Osteoblast (primary cell): ENCODE measurements around the gene TTC28. TPM values are rescaled to one million over a fixed set of nuclear protein-coding genes. Genes with fewer than 3 reads are reported as not detected.
A peak's percentile ranks its signal among the peaks of the same experiment; 100 is the strongest.

Source experiments
- DNase-seq: peaks from one replicate; pipeline ENCODE4 v3.0.0; 2011; ENCODE audit warnings: low spot score, mixed read lengths; ENCODE audit not compliant: insufficient read length; ENCODE audit errors: missing footprints
- H2AFZ ChIP-seq: 2 replicates; pipeline ENCODE4 v1.6.0; 2011; ENCODE audit warnings: mild to moderate bottlenecking, low read length
- H3K27ac ChIP-seq: 2 replicates; pipeline ENCODE4 v1.5.1; 2011; ENCODE audit warnings: mild to moderate bottlenecking, low read depth, low read length, moderate library complexity
- H3K27me3 ChIP-seq: 2 replicates; pipeline ENCODE4 v1.6.0; 2012; ENCODE audit warnings: mild to moderate bottlenecking, control low read depth, inconsistent platforms, low read length, moderate library complexity; ENCODE audit not compliant: insufficient read depth
- H3K36me3 ChIP-seq: 2 replicates; pipeline ENCODE4 v1.5.1; 2011; ENCODE audit warnings: mild to moderate bottlenecking, low read length, control low read depth, moderate library complexity; ENCODE audit not compliant: insufficient read depth
- H3K4me1 ChIP-seq: 2 replicates; pipeline ENCODE4 v1.5.1; 2011; ENCODE audit warnings: mild to moderate bottlenecking, low read length, control low read depth, moderate library complexity; ENCODE audit not compliant: insufficient read depth
- H3K4me2 ChIP-seq: 2 replicates; pipeline ENCODE4 v1.6.0; 2011; ENCODE audit warnings: mild to moderate bottlenecking, low read length; ENCODE audit not compliant: insufficient read depth
- H3K4me3 ChIP-seq: fragments of 200-600 bp; sonication (generic); 3 replicates; pipeline ENCODE4 v1.5.1; 2012; ENCODE audit warnings: mild to moderate bottlenecking, low read length, inconsistent platforms; ENCODE audit not compliant: insufficient read depth
- H3K79me2 ChIP-seq: 2 replicates; pipeline ENCODE4 v1.6.0; 2012; ENCODE audit warnings: mild to moderate bottlenecking, low read length, control low read depth, inconsistent platforms; ENCODE audit not compliant: insufficient read depth
- H3K9me3 ChIP-seq: 2 replicates; pipeline ENCODE4 v1.5.1; 2011; ENCODE audit warnings: low read depth, low read length, control low read depth
- H4K20me1 ChIP-seq: 2 replicates; pipeline ENCODE4 v1.6.0; 2012; ENCODE audit warnings: mild to moderate bottlenecking, low read length, control low read depth; ENCODE audit not compliant: insufficient read depth
- total RNA-seq: library from RNA; depleted of rRNA; stranded (reverse); fragments of >200 nt; gene quantifications from 2 replicates; pipeline ENCODE4 v1.2.3, GENCODE V29; 2012
- TF ChIP-seq, protein P1 (sequence below): IDR thresholded peaks from 2 replicates; pipeline ENCODE4 v1.5.1; 2011; ENCODE audit warnings: mild to moderate bottlenecking, low read depth, low read length, moderate library complexity; ENCODE audit errors: extremely low read depth

TTC28 gene
- total RNA-seq, 1 donor = 48.1 TPM

DNA sequence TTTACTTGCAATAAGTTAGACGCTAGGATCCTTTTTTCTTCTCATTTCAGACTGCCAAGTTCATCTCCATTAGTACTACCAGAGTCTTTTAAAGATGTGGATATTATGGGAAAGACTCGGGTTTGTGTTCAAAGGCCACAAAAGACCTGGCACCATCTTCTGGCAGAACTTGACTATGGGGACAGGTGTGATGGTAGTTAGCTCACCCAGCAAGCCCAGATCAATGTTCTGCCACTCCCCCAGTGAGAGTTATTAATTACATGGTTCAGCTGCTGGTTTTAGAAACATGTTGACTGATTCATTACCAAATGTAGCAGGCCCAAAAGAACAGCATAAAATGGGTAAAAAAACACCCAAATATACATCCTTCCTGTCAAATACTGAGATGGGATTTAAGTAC is 427.1 kb downstream of the TTC28 start:
- Histone ChIP-seq H3K4me3 (no peak overlapping the region), H2AFZ (no peak overlapping the region), H3K27ac (no peak overlapping the region), H3K4me2 (no peak overlapping the region), H4K20me1 (no peaks in the 10 kb centered on the region), H3K36me3 (no peaks in the 10 kb centered on the region), H3K4me1 (peaks cover 12% of the 10 kb centered on the region), H3K79me2 (no peaks in the 10 kb centered on the region), H3K9me3 (no peaks in the 10 kb centered on the region), H3K27me3 (no peaks in the 10 kb centered on the region)
- no peak for DNase-seq
- TF ChIP-seq, protein P1, sequence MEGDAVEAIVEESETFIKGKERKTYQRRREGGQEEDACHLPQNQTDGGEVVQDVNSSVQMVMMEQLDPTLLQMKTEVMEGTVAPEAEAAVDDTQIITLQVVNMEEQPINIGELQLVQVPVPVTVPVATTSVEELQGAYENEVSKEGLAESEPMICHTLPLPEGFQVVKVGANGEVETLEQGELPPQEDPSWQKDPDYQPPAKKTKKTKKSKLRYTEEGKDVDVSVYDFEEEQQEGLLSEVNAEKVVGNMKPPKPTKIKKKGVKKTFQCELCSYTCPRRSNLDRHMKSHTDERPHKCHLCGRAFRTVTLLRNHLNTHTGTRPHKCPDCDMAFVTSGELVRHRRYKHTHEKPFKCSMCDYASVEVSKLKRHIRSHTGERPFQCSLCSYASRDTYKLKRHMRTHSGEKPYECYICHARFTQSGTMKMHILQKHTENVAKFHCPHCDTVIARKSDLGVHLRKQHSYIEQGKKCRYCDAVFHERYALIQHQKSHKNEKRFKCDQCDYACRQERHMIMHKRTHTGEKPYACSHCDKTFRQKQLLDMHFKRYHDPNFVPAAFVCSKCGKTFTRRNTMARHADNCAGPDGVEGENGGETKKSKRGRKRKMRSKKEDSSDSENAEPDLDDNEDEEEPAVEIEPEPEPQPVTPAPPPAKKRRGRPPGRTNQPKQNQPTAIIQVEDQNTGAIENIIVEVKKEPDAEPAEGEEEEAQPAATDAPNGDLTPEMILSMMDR = no peak

DNA sequence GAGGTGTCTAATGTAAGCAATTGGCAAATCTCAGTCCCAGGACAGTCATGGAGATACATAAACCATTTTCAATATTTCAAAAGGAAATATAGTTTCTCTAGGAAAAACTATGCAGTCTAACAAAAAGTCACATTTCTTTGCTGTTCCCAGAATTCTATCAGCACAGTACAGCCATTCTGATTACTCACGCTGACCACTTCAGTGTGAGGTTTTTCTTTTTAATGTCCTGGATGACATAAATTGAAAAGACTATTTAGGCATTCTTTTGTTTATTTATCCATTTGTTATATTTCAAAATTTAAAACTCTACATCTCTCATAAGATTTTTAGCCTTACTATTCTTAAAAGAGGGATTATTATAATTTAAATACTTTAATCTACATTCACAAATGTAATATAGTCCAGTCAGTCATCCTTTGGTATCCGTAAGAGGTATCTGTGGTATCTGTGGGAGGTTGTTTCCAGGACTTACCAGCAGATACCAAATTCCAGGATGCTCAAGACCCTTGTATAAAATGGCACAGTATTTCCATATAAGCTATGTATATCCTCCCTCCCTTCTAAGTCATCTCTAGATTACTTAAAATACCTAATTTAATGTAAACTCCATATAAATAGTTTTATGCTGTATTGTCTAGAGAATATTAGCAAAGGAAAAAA is 429.5 kb downstream of the TTC28 start:
- Histone ChIP-seq H3K27me3 (no peaks in the 10 kb centered on the region), H2AFZ (no peak overlapping the region), H3K4me2 (no peak overlapping the region), H3K4me1 (peaks cover 35% of the 10 kb centered on the region), H3K79me2 (no peaks in the 10 kb centered on the region), H3K27ac (peak overlapping the region; percentile 64), H4K20me1 (no peaks in the 10 kb centered on the region), H3K9me3 (no peaks in the 10 kb centered on the region), H3K36me3 (no peaks in the 10 kb centered on the region), H3K4me3 (no peak overlapping the region)
- DNase-seq = peak; percentile 71
- TF ChIP-seq, protein P1 = no peak

DNA sequence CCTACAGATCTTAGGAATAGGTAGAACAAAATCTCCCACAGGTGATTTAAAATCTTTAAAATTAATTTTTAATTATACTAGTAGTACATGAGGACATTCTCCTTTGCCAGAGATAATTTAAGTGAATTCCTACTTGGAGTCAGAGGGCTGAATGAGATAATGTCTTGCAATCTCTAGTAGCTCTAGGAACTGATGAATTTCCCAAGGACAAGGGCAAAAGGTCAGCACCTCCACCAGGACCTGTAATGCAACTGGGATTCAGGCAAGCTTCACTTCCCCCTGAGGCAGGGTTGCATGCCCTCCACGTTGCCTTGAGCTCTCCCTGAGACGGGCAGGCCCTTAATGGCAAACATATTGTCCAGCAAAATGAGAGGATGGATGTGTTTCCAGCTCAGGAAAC is 430.2 kb downstream of the TTC28 start:
- peak overlapping the region; percentile 64 for H3K27ac ChIP-seq
- H3K4me2 ChIP-seq = no peak overlapping the region
- TF ChIP-seq, protein P1 = no peak
- H3K79me2 ChIP-seq = no peaks in the 10 kb centered on the region
- no peaks in the 10 kb centered on the region for H3K9me3 ChIP-seq
- H3K27me3 ChIP-seq = no peaks in the 10 kb centered on the region
- DNase-seq = no peak
- H3K4me3 ChIP-seq = no peak overlapping the region
- H3K36me3 ChIP-seq = no peaks in the 10 kb centered on the region
- peaks cover 41% of the 10 kb centered on the region for H3K4me1 ChIP-seq
- no peaks in the 10 kb centered on the region for H4K20me1 ChIP-seq
- H2AFZ ChIP-seq = no peak overlapping the region

DNA sequence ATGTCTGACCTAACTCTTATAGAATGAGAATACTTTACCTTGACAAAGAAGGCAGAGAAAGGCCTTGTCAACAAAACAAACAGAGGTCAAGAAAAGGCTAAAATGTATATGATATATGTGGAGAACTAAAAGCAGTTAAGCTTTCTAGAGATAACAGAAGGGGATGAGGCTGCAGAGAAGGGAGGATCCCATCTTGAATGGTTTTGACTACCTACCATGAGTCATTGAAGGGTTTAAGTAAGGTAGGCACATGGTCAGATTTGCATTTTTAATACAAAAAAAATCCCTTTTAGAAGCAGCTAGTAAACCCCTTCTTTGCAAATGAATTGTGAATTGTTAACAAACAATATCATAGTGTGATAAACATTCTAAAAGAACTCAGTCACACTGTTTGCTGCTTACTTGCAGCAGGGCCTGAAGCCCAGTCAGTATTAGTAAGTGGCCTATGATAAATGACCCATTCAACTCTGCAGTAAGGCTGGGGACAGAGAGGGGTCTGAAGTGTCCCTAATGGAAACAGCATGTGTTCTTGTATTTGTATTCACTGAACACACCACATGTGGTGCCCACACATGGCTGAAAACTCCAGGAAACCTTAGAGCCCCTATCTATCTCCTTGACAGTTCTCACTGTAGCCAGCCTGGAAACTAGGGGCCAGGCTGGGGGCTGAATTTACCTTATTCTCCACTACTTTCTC is 431.8 kb downstream of the TTC28 start:
- Histone ChIP-seq H3K4me1 (peaks cover 51% of the 10 kb centered on the region), H3K9me3 (no peaks in the 10 kb centered on the region), H3K4me2 (no peak overlapping the region), H3K79me2 (no peaks in the 10 kb centered on the region), H3K36me3 (no peaks in the 10 kb centered on the region), H4K20me1 (no peaks in the 10 kb centered on the region), H2AFZ (no peak overlapping the region), H3K27ac (no peak overlapping the region), H3K4me3 (no peak overlapping the region), H3K27me3 (no peaks in the 10 kb centered on the region)
- TF ChIP-seq, protein P1 = no peak
- no peak for DNase-seq
